GM21717 (cell line): ENCODE data around the gene AGPAT4.

Experiments used
- ATAC-seq: cut with Tn5 transposase; IDR thresholded peaks from one replicate; pipeline ENCODE4 v1.9.1; 2021; ENCODE audit warnings: mild to moderate bottlenecking, moderate library complexity; ENCODE audit not compliant: unreplicated experiment

AGPAT4 gene

DNA sequence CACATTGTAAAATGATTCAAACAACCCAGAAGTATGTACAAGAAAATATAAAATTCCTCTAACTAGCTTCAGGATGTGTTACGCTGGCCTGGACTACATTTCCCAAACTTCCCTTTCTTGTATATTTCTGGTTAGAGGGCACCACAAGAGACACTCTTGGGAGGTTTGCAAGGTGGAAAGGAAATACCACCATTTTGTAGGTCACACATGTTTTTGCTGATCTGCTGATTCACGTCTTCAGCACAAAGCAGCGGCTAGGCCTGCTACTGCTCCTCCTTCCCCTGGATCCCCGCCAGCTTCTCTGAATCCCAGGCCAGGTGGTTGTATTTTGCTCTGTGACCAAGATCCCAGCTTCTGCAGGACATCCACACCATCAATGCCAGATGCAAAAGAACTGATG, 104.2 kb downstream of the AGPAT4 start:
- peak; percentile 17 for ATAC-seq

DNA sequence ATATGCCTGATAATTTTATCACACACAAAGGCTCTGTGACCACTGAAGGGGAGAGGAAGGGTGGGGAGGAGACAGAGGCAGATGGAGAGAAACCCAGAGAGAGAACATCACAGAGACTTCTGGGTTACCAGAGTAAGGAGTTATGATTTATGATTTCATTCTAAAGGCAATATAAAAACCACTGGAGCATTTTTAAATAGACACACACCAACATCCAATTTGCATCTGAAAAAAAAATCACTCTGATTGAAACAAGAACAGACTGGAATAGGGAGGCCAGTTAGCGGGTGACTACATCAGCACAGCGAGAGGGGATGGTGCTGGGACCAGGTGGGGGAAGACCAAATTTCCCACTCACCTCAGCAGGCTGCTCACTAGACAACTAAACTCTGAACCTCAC, 104.8 kb downstream of the AGPAT4 start:
- no peak for ATAC-seq

DNA sequence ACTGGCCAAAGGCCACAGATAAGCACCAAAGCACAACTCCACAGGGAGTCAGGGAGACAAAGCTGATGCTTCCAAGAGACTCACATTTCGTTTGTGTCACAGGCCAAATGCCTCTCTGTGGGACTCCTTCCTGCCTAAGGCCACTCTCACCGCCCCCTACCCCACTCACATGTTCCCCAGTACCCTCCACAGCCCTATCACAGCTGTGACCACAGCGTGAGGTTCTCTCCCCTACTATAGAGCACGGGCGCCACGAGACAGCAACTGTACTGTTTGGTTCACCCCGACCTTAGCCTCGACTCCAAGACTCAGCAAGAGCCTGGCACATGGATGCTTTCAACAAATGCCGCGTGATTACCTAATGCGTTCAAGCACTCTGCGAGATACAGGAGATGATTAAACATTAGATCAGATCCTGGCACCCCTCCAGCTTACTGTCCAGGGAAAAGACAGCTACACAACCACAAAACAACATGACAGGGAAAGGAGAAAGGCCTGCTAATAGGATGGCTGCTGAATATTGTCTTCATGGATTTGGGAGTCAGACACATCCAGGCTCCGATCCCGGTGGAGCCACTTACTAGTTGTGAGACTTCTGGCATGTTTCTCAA, 105.5 kb downstream of the AGPAT4 start:
- ATAC-seq: no peak

DNA sequence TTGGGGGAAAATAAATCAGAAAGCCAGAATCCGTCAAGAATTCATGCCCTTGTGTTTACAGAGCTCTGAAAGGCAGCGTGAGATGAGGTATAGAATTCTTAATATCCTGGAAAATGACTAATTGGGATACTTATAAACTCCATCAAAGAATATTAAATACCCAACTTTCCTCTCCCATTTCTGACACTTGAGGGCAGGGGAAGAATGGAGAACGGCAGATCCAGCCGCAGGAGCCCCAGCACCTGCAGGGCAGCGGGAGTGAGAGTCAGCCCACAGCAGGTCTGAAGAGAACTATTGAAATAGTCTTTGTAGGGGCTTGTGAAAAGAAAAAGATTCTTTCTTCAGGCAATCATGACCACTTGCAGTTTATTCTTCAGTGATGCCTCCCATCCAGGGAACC, 107.2 kb downstream of the AGPAT4 start:
- ATAC-seq: no peak

DNA sequence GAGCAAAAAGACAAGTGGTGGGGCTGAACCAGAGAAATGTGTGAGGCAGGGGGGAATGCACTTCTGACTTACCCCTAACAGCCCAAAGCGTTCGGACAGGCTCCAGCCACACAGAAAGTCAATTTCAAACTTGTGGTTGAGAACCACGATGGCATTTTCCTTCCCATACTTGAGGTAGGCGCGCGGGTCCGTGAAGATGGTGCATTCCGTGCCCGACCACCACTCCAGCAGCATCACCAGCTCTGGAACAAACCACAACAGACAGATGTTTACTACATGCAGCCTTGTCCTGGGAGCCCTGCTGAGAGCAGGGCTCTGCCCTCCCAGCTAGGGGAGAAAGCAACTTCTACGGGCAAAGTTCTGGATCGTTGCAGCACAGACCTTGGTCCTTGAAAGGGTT, 107.7 kb downstream of the AGPAT4 start:
- ATAC-seq: no peak

DNA sequence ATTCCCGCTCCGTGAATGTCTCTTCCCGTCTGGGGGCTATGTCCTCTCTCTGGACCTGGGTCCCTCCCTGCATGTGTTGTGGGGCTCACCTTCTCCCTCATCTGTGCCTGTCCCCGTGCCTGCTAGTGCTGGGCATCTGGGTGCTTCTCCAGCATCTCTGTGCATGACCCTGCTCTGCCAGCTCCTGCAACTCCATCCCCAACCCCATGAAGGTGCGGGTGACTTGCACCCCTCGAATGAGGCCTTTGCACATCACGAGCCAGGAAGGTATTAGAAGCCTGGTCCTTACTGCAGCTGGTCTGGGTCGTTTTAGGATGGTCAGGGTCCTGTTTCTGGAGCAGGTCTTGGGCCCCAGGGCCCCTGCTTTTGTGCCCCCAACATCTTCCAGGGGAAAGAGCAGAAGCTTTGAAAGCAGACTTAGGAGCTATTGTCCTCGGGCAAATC, 109.7 kb downstream of the AGPAT4 start:
- ATAC-seq: no peak

DNA sequence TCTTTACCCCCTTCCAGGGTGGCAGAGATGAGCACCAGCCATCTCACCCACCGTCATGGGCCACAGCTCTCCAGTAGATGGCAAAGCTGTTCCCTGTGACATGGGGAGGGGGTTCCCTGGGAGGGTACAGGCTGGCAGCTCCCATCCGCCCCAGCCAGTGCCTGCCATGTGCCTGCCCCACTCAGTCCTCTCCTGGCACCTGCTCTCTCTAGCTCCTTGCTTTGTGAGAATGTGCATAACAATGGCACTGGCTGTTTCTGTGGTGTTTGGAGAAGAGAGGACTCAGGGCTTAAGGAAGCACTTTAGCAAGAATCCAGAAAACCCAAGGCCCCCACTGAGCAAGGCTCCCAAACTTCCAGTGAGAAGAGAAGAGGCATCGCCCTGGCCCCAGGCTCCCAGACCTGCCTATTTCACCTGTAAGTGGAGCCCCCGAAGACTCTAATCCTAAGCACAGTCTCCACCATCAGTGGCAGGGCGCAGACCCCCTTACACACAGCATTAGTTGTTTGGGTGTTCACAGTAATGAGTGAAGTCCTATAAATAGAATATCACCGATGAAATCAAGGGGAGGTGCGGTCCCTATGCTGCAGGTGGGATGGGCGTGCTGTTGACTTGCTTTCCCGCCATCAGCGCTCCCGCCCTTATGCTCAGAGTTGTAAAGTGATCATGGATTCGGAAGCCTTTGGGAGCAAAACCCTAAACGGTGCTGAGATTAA, 110.2 kb downstream of the AGPAT4 start:
- no peak for ATAC-seq

DNA sequence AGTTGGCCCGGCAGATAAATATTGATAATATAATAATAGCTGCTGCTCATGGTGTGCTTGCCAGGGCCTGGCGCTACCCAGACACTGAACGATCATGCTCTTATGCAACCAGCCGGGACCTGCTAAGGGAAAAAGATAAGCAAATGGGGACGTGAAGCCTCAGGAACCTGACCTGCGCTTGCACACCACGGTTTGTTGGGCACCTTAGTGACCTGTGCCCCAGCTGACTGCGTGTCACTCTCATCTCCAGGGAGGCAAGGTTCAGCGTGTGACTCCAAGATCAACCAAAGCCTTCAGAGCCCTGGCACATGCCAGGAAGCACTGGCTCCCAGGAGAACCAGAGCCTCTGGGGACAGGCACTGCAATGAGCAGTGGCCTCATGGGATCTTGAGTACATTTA, 111.1 kb downstream of the AGPAT4 start:
- no peak for ATAC-seq

DNA sequence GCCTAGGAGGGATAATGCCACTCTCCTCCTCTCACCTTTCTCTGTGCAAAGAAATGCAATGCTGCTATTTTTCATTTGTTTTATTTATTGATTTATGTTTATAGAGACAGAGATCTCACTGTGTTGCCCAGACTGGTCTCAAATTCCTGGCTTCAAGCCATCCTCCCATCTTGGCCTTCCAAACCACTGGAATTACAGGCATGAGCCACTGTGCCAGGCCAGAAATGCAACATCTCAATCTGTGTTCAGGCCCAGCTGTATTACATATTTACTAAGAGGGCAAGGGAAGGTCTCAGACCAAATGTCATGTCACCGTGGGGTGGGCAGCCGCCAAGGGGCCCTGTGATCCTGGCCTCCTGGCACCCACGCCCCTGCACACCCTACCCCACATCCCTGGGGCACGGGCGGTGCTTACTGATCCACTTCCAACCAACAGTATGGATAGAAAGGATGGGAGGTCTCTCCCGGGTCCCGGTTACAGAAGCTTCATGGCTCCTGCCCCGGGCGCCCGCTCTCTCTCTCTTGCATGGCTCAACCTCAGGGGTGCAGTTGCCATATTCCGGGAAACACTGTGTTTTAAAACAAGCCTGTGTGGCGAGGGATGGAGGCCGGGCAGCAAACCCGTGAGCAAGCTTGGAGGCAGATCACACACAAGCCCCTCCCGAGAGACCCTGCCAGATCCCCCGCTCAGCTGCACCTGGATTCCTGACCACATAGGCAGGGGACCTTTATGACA, 111.8 kb downstream of the AGPAT4 start:
- no peak for ATAC-seq

DNA sequence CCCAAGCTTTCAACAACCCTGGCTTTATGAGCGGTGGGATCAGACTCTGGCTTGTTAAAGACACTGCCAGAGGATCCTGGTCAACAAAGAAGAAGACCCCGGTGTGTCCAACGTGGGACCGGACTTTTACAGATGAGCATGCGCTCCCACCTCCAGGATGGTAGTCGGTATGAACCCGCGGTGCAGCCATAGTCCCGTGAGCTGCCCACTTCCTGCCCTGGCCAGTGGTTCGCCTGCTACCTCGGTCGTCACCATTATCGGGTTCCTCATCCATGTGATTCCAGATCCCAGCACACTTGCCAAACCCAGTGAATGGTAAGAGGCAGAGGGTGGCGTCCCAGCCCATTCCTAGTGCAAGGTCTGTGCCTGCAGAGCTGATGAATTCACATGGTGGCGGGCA, 112.7 kb downstream of the AGPAT4 start:
- no peak for ATAC-seq

DNA sequence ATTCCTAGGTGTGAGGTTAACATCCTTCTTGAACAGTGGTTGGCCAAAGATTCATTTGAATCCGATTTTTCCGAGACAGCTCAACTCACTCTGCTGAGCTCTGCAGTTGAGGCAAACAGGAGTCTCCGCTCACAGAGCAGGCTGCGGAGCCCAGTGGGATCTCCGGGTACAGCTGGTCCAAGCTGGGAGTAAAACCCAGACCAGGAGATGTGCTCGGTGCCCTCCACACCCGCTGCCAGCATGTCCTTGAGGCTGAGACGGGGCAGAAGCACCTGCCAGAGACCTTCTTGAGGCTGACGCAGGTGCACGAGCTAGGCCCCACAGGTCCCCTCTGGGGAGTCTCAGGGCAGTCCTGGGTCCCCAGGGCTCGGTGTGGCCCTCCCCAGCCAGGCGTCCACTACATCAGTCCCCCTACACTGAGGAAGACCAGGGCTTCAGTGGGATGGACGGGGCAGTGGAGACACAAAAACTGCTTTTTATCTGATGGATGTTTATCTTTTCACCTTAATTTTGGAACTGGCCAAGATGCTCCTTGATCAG, 119.0 kb downstream of the AGPAT4 start:
- ATAC-seq: no peak

DNA sequence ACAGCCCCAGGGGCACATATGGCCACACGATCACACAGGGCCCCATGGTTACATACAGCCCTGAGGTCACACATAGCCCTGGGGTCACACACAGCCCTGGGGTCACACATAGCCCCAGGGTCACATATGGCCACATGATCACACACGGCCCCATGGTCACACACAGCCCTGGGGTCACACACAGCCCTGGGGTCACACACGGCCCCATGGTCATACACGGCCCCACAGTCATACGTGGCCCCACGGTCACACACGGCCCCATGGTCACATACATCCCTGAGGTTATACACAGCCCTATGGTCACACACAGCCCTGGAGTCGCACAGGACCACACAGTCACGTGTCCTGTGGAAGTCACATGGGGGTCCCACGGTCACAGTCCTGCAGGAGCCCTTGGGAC, 120.1 kb downstream of the AGPAT4 start:
- no peak for ATAC-seq

DNA sequence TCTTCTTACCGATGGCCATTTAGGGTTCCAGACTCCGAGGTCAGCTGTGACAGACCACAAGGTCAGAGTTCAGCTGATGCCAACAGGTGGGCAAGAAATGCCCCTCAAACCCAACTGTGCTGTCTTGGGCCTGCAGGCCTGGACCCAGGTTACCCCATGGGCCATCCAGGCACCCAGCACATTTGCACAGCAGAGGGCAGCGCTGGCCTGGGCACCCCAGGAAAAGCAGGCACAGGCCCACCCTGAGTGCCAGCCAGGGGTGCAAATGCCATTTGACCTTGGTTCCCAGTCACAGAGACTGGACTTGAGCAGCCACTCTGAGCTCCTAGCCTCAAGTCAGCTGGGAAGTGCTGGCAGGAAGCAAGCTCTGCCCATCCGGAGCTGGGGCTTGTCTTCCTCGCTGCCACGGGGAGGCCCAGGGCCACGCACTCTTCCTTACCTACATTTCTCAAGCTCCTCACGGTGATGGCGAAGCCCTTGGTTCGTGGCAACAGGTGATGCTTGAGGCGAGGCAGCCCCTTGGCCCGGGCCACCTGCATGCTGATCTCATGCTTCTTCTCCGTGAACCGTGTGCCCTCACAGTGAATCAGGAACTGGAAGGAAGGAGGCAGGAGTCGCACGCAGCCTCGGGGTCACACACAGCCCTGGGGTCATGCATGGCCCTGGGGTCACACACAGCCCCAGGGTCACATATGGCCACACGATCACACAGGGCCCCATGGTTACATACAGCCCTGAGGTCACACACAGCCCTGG, 120.8 kb downstream of the AGPAT4 start:
- no peak for ATAC-seq

DNA sequence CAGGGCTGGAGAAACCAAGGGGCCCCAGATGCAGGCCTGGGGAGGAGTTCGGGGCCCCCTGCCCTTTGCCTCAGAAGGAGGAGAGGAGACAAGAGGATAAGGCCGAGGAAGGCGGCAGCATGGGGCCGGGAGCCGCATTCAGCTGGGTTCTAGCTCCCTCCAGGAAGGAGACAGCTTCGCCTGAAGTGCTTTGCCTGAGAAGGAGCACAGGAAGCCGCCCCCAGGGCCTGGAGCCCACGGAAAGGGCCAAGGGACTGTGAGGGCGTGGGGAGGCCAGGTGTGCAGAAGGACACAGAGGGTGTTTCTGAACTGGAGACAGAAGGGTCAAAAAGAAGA, 121.4 kb downstream of the AGPAT4 start:
- ATAC-seq: no peak

DNA sequence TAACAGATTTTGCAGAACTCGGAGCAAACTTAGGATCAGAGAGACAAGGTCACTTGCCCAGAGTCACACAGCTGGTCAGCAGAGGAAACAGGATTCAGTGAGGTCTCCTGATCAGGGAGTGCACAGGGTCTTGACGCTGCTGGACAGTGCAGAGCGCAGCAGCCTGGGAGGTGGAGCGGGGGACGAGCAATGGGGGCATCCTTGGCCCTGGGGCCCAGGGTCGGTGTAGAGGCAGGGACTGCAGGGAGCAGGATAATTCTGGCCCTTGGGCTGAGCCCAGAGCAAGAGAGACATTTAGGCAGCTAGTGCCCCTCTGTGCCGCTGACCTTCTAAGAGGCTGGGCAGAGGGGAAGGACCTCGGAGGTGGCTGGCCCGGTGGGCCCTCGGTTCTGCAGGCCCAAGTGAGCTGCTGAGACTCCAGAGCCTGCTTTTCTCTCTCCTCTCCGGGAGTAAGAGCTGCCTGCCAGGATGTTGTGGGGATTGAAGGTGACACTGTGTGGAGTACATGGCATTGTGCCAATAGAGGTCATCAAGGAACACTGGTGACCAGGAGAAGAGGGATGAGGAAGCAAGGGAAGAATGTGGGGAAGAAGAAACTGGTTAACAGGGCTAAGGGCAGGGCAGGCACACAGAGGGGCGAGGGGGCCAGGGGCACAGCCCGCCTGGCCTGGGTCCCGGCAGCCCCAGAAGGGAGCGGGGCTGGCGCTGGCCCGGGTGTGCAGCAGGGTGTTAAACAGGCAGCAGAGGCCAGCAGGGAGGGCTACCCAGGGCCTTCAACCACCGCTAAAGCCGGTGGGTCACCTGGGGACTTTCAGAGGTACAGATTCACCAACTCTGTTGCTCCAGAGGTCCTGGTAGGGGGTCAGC, 122.0 kb downstream of the AGPAT4 start:
- ATAC-seq: no peak

DNA sequence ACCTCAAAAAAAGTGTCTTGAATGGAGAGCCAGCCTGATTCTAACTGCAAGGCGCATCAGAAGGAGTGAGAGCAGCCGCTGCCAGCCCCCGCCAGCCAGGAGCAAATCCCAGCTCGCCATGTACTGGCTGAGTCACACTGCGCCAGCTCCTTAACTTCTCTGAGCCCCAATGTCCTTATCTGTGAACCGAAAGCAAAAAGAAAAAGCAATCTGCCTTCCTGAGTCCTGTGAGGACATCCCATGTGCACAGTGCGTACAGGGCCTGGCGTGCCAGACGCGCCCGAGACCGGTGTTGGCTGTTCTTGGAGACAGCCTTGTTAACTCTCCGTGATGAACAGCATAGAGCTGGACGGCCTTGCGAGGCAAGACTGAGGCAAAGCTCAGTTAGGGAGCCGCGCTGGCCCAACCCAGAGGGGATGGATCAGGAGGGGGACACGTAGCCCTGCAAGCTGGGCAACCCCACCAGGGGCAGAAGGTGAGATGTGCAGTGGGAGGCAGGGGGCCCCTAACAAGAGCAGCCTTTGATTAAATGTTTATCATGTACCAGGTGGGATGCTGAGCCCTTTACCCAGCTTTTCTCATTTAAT, 122.7 kb downstream of the AGPAT4 start:
- ATAC-seq: no peak

DNA sequence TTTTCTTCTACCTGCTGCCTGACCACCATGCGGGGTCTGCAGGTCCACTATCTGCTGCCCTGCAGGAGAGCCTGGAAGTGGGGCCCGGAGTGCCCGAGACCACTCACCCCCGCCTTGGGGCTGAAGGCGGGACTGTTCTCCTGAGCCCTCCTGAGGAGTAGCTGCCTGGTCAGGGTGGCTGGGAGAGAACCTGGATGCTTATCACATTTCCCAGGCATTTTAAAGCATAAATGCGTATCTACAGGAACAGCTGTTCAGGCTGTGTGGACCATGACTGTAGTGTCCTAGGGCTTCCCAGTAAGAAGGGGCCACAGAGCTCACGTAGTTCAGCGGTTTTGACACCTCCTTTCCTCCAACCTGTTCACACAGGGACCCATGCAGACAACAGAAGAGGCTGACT, 123.3 kb downstream of the AGPAT4 start:
- no peak for ATAC-seq

DNA sequence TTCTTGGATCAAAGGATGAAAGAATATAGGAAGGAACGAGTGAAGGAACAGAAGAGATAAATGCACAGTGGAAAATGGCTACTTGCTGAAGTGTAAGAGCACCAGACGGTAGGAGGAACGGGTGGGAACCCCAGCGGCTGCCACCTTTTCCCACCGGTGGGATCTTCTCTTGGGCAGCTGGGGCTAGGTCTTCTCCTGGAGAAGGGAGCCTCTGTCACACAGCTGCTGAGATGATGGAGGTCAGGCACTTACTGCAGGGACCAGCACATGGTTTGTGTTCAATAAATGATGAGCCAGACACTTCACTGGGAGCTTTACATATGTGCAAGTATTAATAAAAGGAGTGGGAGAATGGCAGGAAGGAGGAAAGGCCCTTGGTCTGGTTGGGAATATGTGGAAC, 123.7 kb downstream of the AGPAT4 start:
- no peak for ATAC-seq

DNA sequence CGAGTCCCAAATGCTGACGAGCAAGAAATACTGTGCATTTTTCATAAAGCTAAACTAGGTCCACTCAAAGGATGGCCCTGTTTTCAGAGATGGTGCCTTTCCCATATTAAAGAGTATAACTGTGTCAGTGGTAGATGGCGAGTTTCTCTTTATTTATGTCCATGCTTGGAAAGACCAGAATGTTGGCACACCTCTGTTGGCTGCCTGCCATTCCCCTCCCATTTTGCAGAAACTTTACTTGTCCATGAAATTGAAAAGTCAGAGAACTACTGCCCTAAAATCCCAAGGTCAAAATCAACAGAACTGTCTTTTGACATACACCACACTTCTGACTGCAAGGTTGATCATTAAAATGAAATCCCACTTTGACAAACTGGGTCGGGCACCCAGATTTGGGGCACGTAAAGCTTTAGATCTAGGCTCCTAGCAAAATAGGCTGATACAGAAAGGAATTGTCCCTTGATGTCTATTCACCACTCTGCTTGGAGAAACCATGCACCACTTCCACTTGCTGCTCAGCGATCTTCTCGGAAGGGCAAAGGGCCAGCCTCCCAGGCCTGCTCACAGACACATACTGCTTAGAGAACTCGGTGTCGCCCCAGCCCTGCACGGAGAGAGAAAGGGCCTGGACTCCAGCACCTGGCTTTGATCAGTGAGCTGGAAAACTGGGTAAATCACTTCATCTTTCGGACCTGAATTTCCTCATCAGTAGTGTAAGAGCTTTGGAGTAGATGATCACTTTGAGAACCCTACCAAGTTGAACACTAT, 130.0 kb downstream of the AGPAT4 start:
- ATAC-seq: no peak
